KMS-11 (cell line): ENCODE data around the gene PRR13.
"Not testable (repeated sequence)": the region's sequence is repeated elsewhere in the genome, so short reads cannot be mapped to it uniquely, and the experiment has no call there.

Experiments
- H2AFZ ChIP-seq: fragments of 200-600 bp; sonication (generic); 2 replicates; pipeline ENCODE4 v1.6.1; 2016; ENCODE audit warnings: antibody characterized with exemption, mixed run types, low read depth
- H3K27ac ChIP-seq: fragments of 200-600 bp; sonication (generic); 2 replicates; pipeline ENCODE4 v1.6.1; 2016; ENCODE audit warnings: mild to moderate bottlenecking, mixed run types
- H3K27me3 ChIP-seq: fragments of 200-600 bp; sonication (generic); 2 replicates; pipeline ENCODE4 v1.6.1; 2017; ENCODE audit warnings: mild to moderate bottlenecking, low read depth, mixed run types, moderate library complexity; ENCODE audit not compliant: insufficient read depth
- H3K36me3 ChIP-seq: fragments of 200-600 bp; sonication (generic); 2 replicates; pipeline ENCODE4 v1.6.1; 2017; ENCODE audit warnings: mild to moderate bottlenecking, mixed run types; ENCODE audit not compliant: insufficient read depth
- H3K4me1 ChIP-seq: fragments of 200-600 bp; sonication (generic); 2 replicates; pipeline ENCODE4 v1.6.1; 2016; ENCODE audit warnings: mild to moderate bottlenecking, low read depth, mixed run types; ENCODE audit not compliant: poor library complexity, severe bottlenecking
- H3K4me2 ChIP-seq: fragments of 200-600 bp; sonication (generic); 2 replicates; pipeline ENCODE4 v1.7.0; 2016; ENCODE audit warnings: mild to moderate bottlenecking, mixed run types
- H3K4me3 ChIP-seq: fragments of 200-600 bp; sonication (generic); IDR thresholded peaks from 2 replicates; pipeline ENCODE4 v1.6.1; 2017; ENCODE audit warnings: low read depth, low read length, mixed read lengths; ENCODE audit not compliant: insufficient read depth
- H3K79me2 ChIP-seq: fragments of 200-600 bp; sonication (generic); 2 replicates; pipeline ENCODE4 v1.6.1; 2016; ENCODE audit warnings: low read depth, mixed run types; ENCODE audit not compliant: insufficient read depth
- H3K9ac ChIP-seq: fragments of 200-600 bp; sonication (generic); 2 replicates; pipeline ENCODE4 v1.6.1; 2016; ENCODE audit warnings: mild to moderate bottlenecking, mixed run types
- H4K20me1 ChIP-seq: fragments of 200-600 bp; sonication (generic); 2 replicates; pipeline ENCODE4 v1.6.1; 2016; ENCODE audit warnings: mild to moderate bottlenecking, mixed run types; ENCODE audit not compliant: insufficient read depth
- CTCF ChIP-seq: fragments of 200-600 bp; sonication (generic); conservative IDR thresholded peaks from 2 replicates; pipeline ENCODE4 v1.6.1; 2017; ENCODE audit warnings: low read depth, mild to moderate bottlenecking, antibody characterized with exemption, low read length, moderate library complexity, mixed read lengths

The PRR13 gene

GRCh38 chr12:53419756-53420155, 21.8 kb upstream of the PRR13 start:
- H3K79me2 ChIP-seq: no peaks in the 10 kb centered on the region
- peaks cover 14% of the 10 kb centered on the region for H3K4me1 ChIP-seq
- no peak overlapping the region for H3K4me2 ChIP-seq
- H3K9ac ChIP-seq: no peak overlapping the region
- no peak overlapping the region for H3K4me3 ChIP-seq
- H3K27ac ChIP-seq: no peak overlapping the region
- no peak overlapping the region for H2AFZ ChIP-seq
- H4K20me1 ChIP-seq: no peaks in the 10 kb centered on the region
- no peaks in the 10 kb centered on the region for H3K36me3 ChIP-seq
- no peak for TF ChIP-seq CTCF
- no peaks in the 10 kb centered on the region for H3K27me3 ChIP-seq

GRCh38 chr12:53422247-53422646, 19.3 kb upstream of the PRR13 start:
- H3K27me3 ChIP-seq, H2AFZ ChIP-seq, H3K79me2 ChIP-seq, H3K27ac ChIP-seq, H3K9ac ChIP-seq, H3K4me2 ChIP-seq, H3K4me3 ChIP-seq, H3K36me3 ChIP-seq, H4K20me1 ChIP-seq: not testable (repeated sequence)
- peaks cover 24% of the 10 kb centered on the region for H3K4me1 ChIP-seq

GRCh38 chr12:53423597-53423996, 17.9 kb upstream of the PRR13 start, which contains the start of gene AMHR2:
Gene AMHR2 (plus strand): TSS chr12:53423855. CDS start chr12:53423935, 80 bp downstream.
- no peak for TF ChIP-seq CTCF
- Histone ChIP-seq H3K4me2 (no peak within 1 kb of the TSS), H3K27ac (no peak within 1 kb of the TSS), H3K36me3 (no peaks in the 10 kb centered on the region), H3K79me2 (no peaks in the 10 kb centered on the region), H3K4me3 (no peak within 1 kb of the TSS), H3K4me1 (peaks cover 37% of the 10 kb centered on the region), H3K27me3 (no peaks in the 10 kb centered on the region), H3K9ac (no peak within 1 kb of the TSS), H2AFZ (no peak within 1 kb of the TSS), H4K20me1 (no peaks in the 10 kb centered on the region)

- H3K79me2 ChIP-seq: no peaks in the 10 kb centered on the region
- H3K4me3 ChIP-seq: no peak overlapping the region
Measured at GRCh38 chr12:53424626-53425514, 16.7 kb upstream of the PRR13 start.

More at GRCh38 chr12:53424626-53425514, 16.7 kb upstream of the PRR13 start:
- Histone ChIP-seq H3K27me3 (no peaks in the 10 kb centered on the region), H4K20me1 (no peaks in the 10 kb centered on the region), H3K36me3 (no peaks in the 10 kb centered on the region), H3K9ac (no peak overlapping the region), H3K4me1 (peaks cover 41% of the 10 kb centered on the region), H3K4me2 (no peak overlapping the region), H2AFZ (no peak overlapping the region), H3K27ac (no peak overlapping the region)
- no peak for TF ChIP-seq CTCF
